HFFc6 (cell line): ENCODE data around the gene FRAS1. TPM values are rescaled to one million over a fixed set of nuclear protein-coding genes. Genes with fewer than 3 reads are reported as not detected.

Experiments used
- DNase-seq: peaks from one replicate; pipeline ENCODE4 v3.0.0-alpha.2; 2018
- H3K27ac Mint-ChIP-seq: 2 replicates; pipeline ENCODE4 v1.8.0; 2020; ENCODE audit warnings: mild to moderate bottlenecking, mixed read lengths
- H3K27me3 Mint-ChIP-seq: 2 replicates; pipeline ENCODE4 v1.8.0; 2021; ENCODE audit warnings: mild to moderate bottlenecking, moderate library complexity, mixed read lengths; ENCODE audit not compliant: insufficient read depth
- H3K36me3 Mint-ChIP-seq: 2 replicates; pipeline ENCODE4 v1.8.0; 2021; ENCODE audit warnings: low read depth, mixed read lengths
- H3K4me1 Mint-ChIP-seq: 2 replicates; pipeline ENCODE4 v1.8.0; 2020; ENCODE audit warnings: low read depth, mixed read lengths
- H3K4me3 Mint-ChIP-seq: 2 replicates; pipeline ENCODE4 v1.8.0; 2020; ENCODE audit warnings: mild to moderate bottlenecking, moderate library complexity, mixed read lengths
- H3K9me3 Mint-ChIP-seq: 2 replicates; pipeline ENCODE4 v1.8.0; 2020; ENCODE audit warnings: mild to moderate bottlenecking, mixed read lengths
- CTCF ChIP-seq: fragments of 200-600 bp; sonication (generic); IDR thresholded peaks from 2 replicates; pipeline ENCODE4 v1.5.0; 2021; ENCODE audit warnings: antibody characterized with exemption, mild to moderate bottlenecking
- total RNA-seq, 6 experiments: library from RNA; stranded (reverse); fragmentation: NEBNext Ultra II Directional; extraction: Animal tissue kit (Norgen Biotek cat#: 25700); gene quantifications; 2 replicates in 1 of 6; 3 replicates in 5 of 6; pipeline ENCODE4 v1.2.3, GENCODE V29; 2021

The FRAS1 gene
- total RNA-seq, 6 experiments from 2014 or later: 1.7 to 11.0 (median 2.3) TPM

GRCh38 chr4:78395642-78396041, 338.5 kb downstream of the FRAS1 start:
- Mint-ChIP-seq H3K9me3 (peaks cover 6% of the 10 kb centered on the region), H3K27me3 (no peaks in the 10 kb centered on the region; the same call in none of the 2 replicates), H3K27ac (no peak overlapping the region), H3K4me1 (no peaks in the 10 kb centered on the region), H3K4me3 (no peak overlapping the region), H3K36me3 (peaks cover 6% of the 10 kb centered on the region; the same call in 1 of the 2 replicates)
- no peak for TF ChIP-seq CTCF
- no peak for DNase-seq

GRCh38 chr4:78396613-78397291, 339.6 kb downstream of the FRAS1 start:
- Mint-ChIP-seq H3K4me1 (no peaks in the 10 kb centered on the region), H3K36me3 (peaks cover 6% of the 10 kb centered on the region; the same call in 1 of the 2 replicates), H3K4me3 (no peak overlapping the region), H3K27me3 (no peaks in the 10 kb centered on the region; the same call in none of the 2 replicates), H3K9me3 (peaks cover 6% of the 10 kb centered on the region), H3K27ac (no peak overlapping the region)
- no peak for TF ChIP-seq CTCF
- no peak for DNase-seq

GRCh38 chr4:78397292-78397630, 340.1 kb downstream of the FRAS1 start:
- Mint-ChIP-seq H3K27ac (no peak overlapping the region), H3K4me1 (no peaks in the 10 kb centered on the region)
- no peak for TF ChIP-seq CTCF

GRCh38 chr4:78409612-78410202, 352.6 kb downstream of the FRAS1 start:
- DNase-seq: no peak
- no peak for TF ChIP-seq CTCF
- peaks cover under 1% of the 10 kb centered on the region; the same call in 1 of the 2 replicates for H3K36me3 Mint-ChIP-seq
- H3K27me3 Mint-ChIP-seq: no peaks in the 10 kb centered on the region
- no peak overlapping the region for H3K27ac Mint-ChIP-seq
- peaks cover 14% of the 10 kb centered on the region for H3K4me1 Mint-ChIP-seq
- H3K4me3 Mint-ChIP-seq: no peak overlapping the region
- H3K9me3 Mint-ChIP-seq: no peaks in the 10 kb centered on the region

More at GRCh38 chr4:78397292-78397630, 340.1 kb downstream of the FRAS1 start:
- Mint-ChIP-seq H3K9me3 (peaks cover 6% of the 10 kb centered on the region), H3K27me3 (no peaks in the 10 kb centered on the region; the same call in none of the 2 replicates), H3K4me3 (no peak overlapping the region), H3K36me3 (peaks cover 6% of the 10 kb centered on the region; the same call in 1 of the 2 replicates)
- no peak for DNase-seq

- no peaks in the 10 kb centered on the region; the same call in 1 of the 2 replicates for H3K36me3 Mint-ChIP-seq
- no peaks in the 10 kb centered on the region for H3K27me3 Mint-ChIP-seq
- no peak overlapping the region; the same call in 1 of the 2 replicates for H3K27ac Mint-ChIP-seq
- H3K9me3 Mint-ChIP-seq: no peaks in the 10 kb centered on the region
- no peak for TF ChIP-seq CTCF
- no peak overlapping the region for H3K4me3 Mint-ChIP-seq
- DNase-seq: no peak
- peaks cover 14% of the 10 kb centered on the region for H3K4me1 Mint-ChIP-seq
Measured at GRCh38 chr4:78410225-78410624, 353.1 kb downstream of the FRAS1 start.
